ENCODE measurements around the gene HK1.

GRCh38 chr10:69287181-69287580 lies 8.9 kb downstream of the HK1 start:
- TF ChIP-seq, protein P1, sequence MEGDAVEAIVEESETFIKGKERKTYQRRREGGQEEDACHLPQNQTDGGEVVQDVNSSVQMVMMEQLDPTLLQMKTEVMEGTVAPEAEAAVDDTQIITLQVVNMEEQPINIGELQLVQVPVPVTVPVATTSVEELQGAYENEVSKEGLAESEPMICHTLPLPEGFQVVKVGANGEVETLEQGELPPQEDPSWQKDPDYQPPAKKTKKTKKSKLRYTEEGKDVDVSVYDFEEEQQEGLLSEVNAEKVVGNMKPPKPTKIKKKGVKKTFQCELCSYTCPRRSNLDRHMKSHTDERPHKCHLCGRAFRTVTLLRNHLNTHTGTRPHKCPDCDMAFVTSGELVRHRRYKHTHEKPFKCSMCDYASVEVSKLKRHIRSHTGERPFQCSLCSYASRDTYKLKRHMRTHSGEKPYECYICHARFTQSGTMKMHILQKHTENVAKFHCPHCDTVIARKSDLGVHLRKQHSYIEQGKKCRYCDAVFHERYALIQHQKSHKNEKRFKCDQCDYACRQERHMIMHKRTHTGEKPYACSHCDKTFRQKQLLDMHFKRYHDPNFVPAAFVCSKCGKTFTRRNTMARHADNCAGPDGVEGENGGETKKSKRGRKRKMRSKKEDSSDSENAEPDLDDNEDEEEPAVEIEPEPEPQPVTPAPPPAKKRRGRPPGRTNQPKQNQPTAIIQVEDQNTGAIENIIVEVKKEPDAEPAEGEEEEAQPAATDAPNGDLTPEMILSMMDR (IDR thresholded peaks at IDR 0.05), result no peak
- no peak for TF ChIP-seq POLR2A (IDR thresholded peaks at IDR 0.05)
